CD4-positive, alpha-beta memory T cell (primary cell): Measurements from ENCODE around the gene RAP2B. TPM values are rescaled to one million over a fixed set of nuclear protein-coding genes. Genes with fewer than 3 reads are reported as not detected.
"Not testable (repeated sequence)": the region's sequence is repeated elsewhere in the genome, so short reads cannot be mapped to it uniquely, and the experiment has no call there.

Experiments used
- CTCF ChIA-PET: fragments of 350-600 bp; sonication (Branson Sonifier 250); formaldehyde crosslinking; loops from one replicate; lab custom pipeline; 2021; ENCODE audit warnings: inconsistent platforms; ENCODE audit not compliant: partially characterized antibody; lab: Charles Lee
- POLR2A ChIA-PET: fragments of 350-600 bp; sonication (Branson Sonifier 250); formaldehyde crosslinking; loops from one replicate; lab custom pipeline; 2021; ENCODE audit not compliant: partially characterized antibody; lab: Charles Lee
- DNase-seq, 5 donors: peaks; one replicate each; pipeline versions ENCODE4 v3.0.0 to v3.0.0-alpha.2; 2020 to 2022; ENCODE audit warnings: mixed read lengths in 1 of 5
- H3K27ac ChIP-seq: one replicate; pipeline ENCODE4 v1.7.0; 2013; ENCODE audit warnings: low read depth, low read length
- H3K27me3 ChIP-seq: 2 replicates; pipeline ENCODE4 v1.7.0; 2013; ENCODE audit warnings: mild to moderate bottlenecking, low read length, moderate library complexity; ENCODE audit not compliant: insufficient read depth
- H3K36me3 ChIP-seq: 2 replicates; pipeline ENCODE4 v1.7.0; 2013; ENCODE audit warnings: mild to moderate bottlenecking, low read length, moderate library complexity; ENCODE audit not compliant: insufficient read depth
- H3K4me1 ChIP-seq: 2 replicates; pipeline ENCODE4 v1.7.0; 2013; ENCODE audit warnings: mild to moderate bottlenecking, low read length, moderate library complexity; ENCODE audit not compliant: insufficient read depth
- H3K4me3 ChIP-seq, 2 donors: one replicate each; pipeline ENCODE4 v1.7.0; 2013; ENCODE audit warnings: low read length in 2 of 2, mild to moderate bottlenecking in 1 of 2
- H3K9me3 ChIP-seq, 2 donors: one replicate each; pipeline ENCODE4 v1.7.0; 2013; ENCODE audit warnings: low read length in 2 of 2, control low read depth in 1 of 2; ENCODE audit not compliant: control insufficient read depth in 1 of 2
- H3K27ac Mint-ChIP-seq, 7 donors: one replicate each; pipeline ENCODE4 v1.8.0; 2020 to 2021; ENCODE audit warnings: mixed read lengths in 7 of 7, mild to moderate bottlenecking in 6 of 7, inconsistent platforms in 3 of 7, moderate library complexity in 3 of 7
- H3K27me3 Mint-ChIP-seq, 2 donors: one replicate each; pipeline ENCODE4 v1.8.0; 2020 to 2021; ENCODE audit warnings: mixed read lengths in 2 of 2
- H3K36me3 Mint-ChIP-seq, 2 donors: one replicate each; pipeline ENCODE4 v1.8.0; 2020 to 2021; ENCODE audit warnings: mixed read lengths in 2 of 2, inconsistent platforms in 1 of 2, mild to moderate bottlenecking in 1 of 2
- H3K4me1 Mint-ChIP-seq, 4 donors: one replicate each; pipeline ENCODE4 v1.8.0; 2020 to 2021; ENCODE audit warnings: mixed read lengths in 4 of 4, mild to moderate bottlenecking in 1 of 4
- H3K4me3 Mint-ChIP-seq, 8 donors: one replicate each; pipeline ENCODE4 v1.8.0; 2020 to 2021; ENCODE audit warnings: mixed read lengths in 8 of 8, mild to moderate bottlenecking in 7 of 8, moderate library complexity in 6 of 8, inconsistent platforms in 3 of 8
- H3K9me3 Mint-ChIP-seq, 8 donors: one replicate each; pipeline ENCODE4 v1.8.0; 2020 to 2021; ENCODE audit warnings: mixed read lengths in 8 of 8, mild to moderate bottlenecking in 5 of 8, inconsistent platforms in 3 of 8, moderate library complexity in 1 of 8
- intact Hi-C: fragments of 100-400 bp; cut with micrococcal nuclease; formaldehyde crosslinking; loops from one replicate; pipeline ENCODE4 v1.15.1; 2023
- polyA plus RNA-seq, 2 donors: library from polyadenylated mRNA; unstranded; fragments of 300-500 nt; fragmentation: Illumina TruSeq; gene quantifications; one replicate each; pipeline ENCODE4 v1.2.3, GENCODE V29; 2021
- total RNA-seq, 2 experiments: library from RNA; stranded (reverse); gene quantifications; one replicate each; pipeline ENCODE4 v1.2.3, GENCODE V29; 2021

RAP2B gene
- total and polyA plus RNA-seq, 4 experiments from 2014 or later: 13.8 to 42.3 (median 30.3) TPM

DNA sequence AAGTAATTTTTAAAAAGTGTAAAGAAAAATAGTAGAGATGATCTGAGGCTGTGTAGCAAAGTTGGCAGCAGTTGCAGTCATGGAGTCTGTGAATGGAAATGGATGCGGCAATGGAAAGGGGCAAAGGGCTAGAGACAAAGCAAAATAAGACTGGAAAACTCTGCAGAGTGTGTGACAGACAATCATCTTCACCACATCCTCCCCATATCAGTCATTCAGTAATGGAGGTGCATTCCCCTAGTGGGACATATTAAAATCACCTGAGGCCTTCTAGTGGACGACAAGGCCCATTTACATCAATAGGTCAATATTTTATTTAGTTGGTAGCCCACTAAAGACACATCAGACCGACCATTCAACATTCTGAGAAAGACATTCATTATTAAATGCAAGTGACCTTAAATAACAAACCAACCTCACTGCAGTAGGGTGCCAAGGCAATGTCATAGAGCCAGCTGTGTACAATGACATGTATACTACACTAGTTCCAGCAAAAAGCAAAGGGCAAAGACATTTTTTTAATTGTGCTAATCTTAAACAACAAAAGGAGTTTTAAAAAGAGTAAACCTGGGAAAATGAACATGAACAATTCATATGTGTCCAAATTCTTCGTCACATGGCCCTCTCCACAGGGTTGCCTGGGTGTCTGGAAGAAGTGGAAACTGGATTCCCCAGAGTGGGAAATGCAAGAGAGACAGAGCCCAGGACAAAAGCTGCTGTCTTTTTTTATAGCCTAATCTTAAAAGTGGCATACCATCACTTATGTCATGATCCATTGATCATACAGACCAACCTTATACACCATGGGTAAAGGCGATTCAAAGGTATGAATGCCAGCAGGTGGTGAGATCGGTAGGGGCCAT, 15.6 kb upstream of the RAP2B start:
- POLR2A ChIA-PET: no interaction called here
- H3K4me1 Mint-ChIP-seq: peaks cover 0 to 10% (median 3%) of the 10 kb centered on the region in 4 donors
- no peak overlapping the region for H3K4me3 Mint-ChIP-seq
- no peaks in the 10 kb centered on the region for H3K36me3 ChIP-seq
- H3K4me3 ChIP-seq: no peak overlapping the region
- no peak overlapping the region for H3K27ac ChIP-seq
- no peaks in the 10 kb centered on the region for H3K27me3 ChIP-seq
- no peaks in the 10 kb centered on the region for H3K9me3 ChIP-seq
- H3K27me3 Mint-ChIP-seq: no peaks in the 10 kb centered on the region
- no peak for DNase-seq
- intact Hi-C loops: no loop called here
- CTCF ChIA-PET: no interaction called here
- H3K9me3 Mint-ChIP-seq: peaks cover 0 to 2% (median 0%) of the 10 kb centered on the region in 8 donors
- no peaks in the 10 kb centered on the region for H3K36me3 Mint-ChIP-seq
- H3K27ac Mint-ChIP-seq: peak overlapping the region in 1 of 7 donors; percentile 10
- H3K4me1 ChIP-seq: peaks cover 9% of the 10 kb centered on the region

- Histone ChIP-seq H3K27ac (no peak overlapping the region), H3K4me1 (no peaks in the 10 kb centered on the region), H3K4me3 (no peak overlapping the region), H3K9me3 (no peaks in the 10 kb centered on the region), H3K27me3 (no peaks in the 10 kb centered on the region), H3K36me3 (no peaks in the 10 kb centered on the region)
- ChIA-PET CTCF (no interaction called here), POLR2A (interaction anchor here (1.8 kb wide), 1 partner anchor 10 kb away, joined by 8 read pairs; no protein-coding TSS in a partner anchor)
- Mint-ChIP-seq H3K4me3 (no peak overlapping the region), H3K9me3 (peaks cover 0 to 2% (median 0%) of the 10 kb centered on the region in 8 donors), H3K4me1 (peaks cover 0 to 3% (median 0%) of the 10 kb centered on the region in 4 donors), H3K27ac (no peak overlapping the region), H3K36me3 (no peaks in the 10 kb centered on the region), H3K27me3 (no peaks in the 10 kb centered on the region)
- intact Hi-C loops: no loop called here
- no peak for DNase-seq
Measured at GRCh38 chr3:153150991-153151390, 11.0 kb upstream of the RAP2B start.

- H3K4me1 ChIP-seq, H3K27me3 Mint-ChIP-seq, H3K36me3 Mint-ChIP-seq, H3K4me3 Mint-ChIP-seq, H3K27me3 ChIP-seq, H3K4me3 ChIP-seq, CTCF ChIA-PET, H3K27ac ChIP-seq, H3K9me3 Mint-ChIP-seq, H3K27ac Mint-ChIP-seq, POLR2A ChIA-PET, H3K36me3 ChIP-seq, H3K9me3 ChIP-seq, DNase-seq, intact Hi-C loops: not testable (repeated sequence)
- H3K4me1 Mint-ChIP-seq: peaks cover 2 to 14% (median 9%) of the 10 kb centered on the region in 4 donors
Measured at GRCh38 chr3:153155786-153156185, 6.2 kb upstream of the RAP2B start.

- H3K4me3 Mint-ChIP-seq: no peak overlapping the region
- intact Hi-C loops: no loop called here
- CTCF ChIA-PET: interaction anchor here (12.2 kb wide), 1 partner anchor 133 kb away, joined by 191 read pairs; no protein-coding TSS in a partner anchor
Measured at GRCh38 chr3:153158189-153158588, 3.8 kb upstream of the RAP2B start.

DNA sequence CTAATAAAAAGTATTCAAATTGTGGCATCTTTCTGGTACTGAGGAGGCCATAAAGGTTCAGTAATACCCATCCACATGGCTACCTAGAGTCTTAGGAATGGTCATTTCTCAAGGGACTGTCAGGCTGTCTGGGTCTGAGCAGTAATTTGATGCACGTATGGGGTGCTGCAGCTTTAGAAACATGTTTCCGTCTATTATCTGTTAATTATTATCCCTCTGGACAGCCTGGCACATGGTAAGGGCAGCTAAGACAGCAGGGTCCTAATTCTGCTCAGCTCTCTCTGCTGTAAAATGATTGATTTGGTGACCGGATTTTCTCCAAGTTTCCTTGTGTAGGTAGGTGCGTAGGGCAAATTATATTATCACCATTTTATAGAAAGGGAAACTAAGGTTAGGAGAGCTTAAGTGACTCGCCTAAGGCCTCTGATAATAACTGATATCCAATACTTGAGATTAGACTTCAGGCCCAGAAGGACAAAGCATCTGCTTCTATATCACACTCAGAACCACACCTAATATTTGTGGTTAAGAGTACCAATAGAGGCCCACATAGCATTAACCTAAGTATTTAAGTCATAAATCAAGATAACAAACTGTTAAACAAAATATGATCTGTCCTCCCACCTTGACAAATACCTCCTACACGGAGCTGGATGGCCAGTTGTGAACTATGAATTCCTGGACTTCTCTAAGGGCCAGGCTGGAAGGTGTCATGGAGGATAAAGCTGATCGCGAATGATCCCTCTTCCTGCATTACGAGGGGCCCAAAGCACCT, 2.9 kb upstream of the RAP2B start:
- H3K4me1 Mint-ChIP-seq: peaks cover 4 to 36% (median 13%) of the 10 kb centered on the region in 4 donors
- no peak overlapping the region for H3K27ac ChIP-seq
- peak overlapping the region in 6 of 7 donors; percentile 10 to 98 (median 90) for H3K27ac Mint-ChIP-seq
- peaks cover 0 to 23% of the 10 kb centered on the region in 2 donors for H3K36me3 Mint-ChIP-seq
- DNase-seq: no peak
- H3K27me3 ChIP-seq: no peaks in the 10 kb centered on the region
- peaks cover 10% of the 10 kb centered on the region for H3K4me1 ChIP-seq
- ChIA-PET CTCF (interaction anchor here (1.2 to 12.2 kb wide), 5 partner anchors 17 to 132 kb away, joined by 3 to 191 read pairs (median 24); no protein-coding TSS in a partner anchor), POLR2A (interaction anchor here (1.9 to 8.5 kb wide), 5 partner anchors 12 to 465 kb away, joined by 9 to 206 read pairs (median 78); no protein-coding TSS in a partner anchor)
- intact Hi-C loops: no loop called here
- H3K4me3 Mint-ChIP-seq: peak overlapping the region; percentile 41 to 100 (median 98)
- H3K36me3 ChIP-seq: no peaks in the 10 kb centered on the region
- H3K27me3 Mint-ChIP-seq: no peaks in the 10 kb centered on the region
- H3K9me3 ChIP-seq: no peaks in the 10 kb centered on the region
- H3K4me3 ChIP-seq: no peak overlapping the region
- peaks cover 0 to 2% (median 0%) of the 10 kb centered on the region in 8 donors for H3K9me3 Mint-ChIP-seq

More at GRCh38 chr3:153158189-153158588, 3.8 kb upstream of the RAP2B start:
- H3K27ac ChIP-seq: no peak overlapping the region
- no peaks in the 10 kb centered on the region for H3K9me3 ChIP-seq
- Mint-ChIP-seq H3K27ac (peak overlapping the region in 2 of 7 donors; percentile 13 to 17), H3K9me3 (peaks cover 0 to 2% (median 0%) of the 10 kb centered on the region in 8 donors), H3K4me1 (peaks cover 2 to 26% (median 9%) of the 10 kb centered on the region in 4 donors), H3K36me3 (peaks cover 0 to 21% of the 10 kb centered on the region in 2 donors), H3K27me3 (no peaks in the 10 kb centered on the region)
- no peak overlapping the region for H3K4me3 ChIP-seq
- peaks cover 7% of the 10 kb centered on the region for H3K4me1 ChIP-seq
- no peaks in the 10 kb centered on the region for H3K36me3 ChIP-seq
- POLR2A ChIA-PET: no interaction called here
- DNase-seq: no peak
- H3K27me3 ChIP-seq: no peaks in the 10 kb centered on the region

DNA sequence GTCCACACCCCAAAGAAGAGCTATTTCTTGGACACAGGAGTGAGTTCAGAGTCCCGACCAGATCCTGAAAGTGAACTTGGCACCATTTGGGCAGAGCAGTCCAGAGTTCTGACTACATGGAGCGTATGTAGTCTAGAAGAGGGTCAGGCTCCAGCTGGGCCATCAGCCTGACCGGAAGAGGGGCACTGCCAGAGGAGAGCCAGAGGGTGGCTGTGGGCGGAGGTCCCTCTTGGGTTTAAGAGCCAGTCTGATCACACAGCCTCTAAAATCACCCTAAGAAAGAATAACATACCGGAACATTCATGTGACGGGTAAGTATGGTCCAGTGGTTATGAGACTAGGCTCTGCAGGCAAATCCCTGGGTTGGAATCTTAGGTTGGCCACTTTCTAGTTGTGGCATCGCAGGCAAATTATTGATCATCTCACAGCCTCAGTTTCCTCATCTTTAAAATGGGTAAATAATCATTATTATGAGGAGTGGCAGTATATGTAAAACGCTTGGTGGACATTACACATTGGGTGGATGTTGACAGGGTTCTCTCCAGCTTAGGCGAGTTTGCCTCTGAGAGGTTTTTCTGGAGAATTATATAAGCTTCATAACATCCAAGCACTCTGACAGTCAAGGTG, 2.1 kb upstream of the RAP2B start:
- Mint-ChIP-seq H3K27ac (peak overlapping the region; percentile 96 to 98 (median 98)), H3K9me3 (peaks cover 0 to 2% (median 0%) of the 10 kb centered on the region in 8 donors), H3K4me1 (peaks cover 7 to 43% (median 20%) of the 10 kb centered on the region in 4 donors), H3K27me3 (no peaks in the 10 kb centered on the region), H3K36me3 (peaks cover 0 to 23% of the 10 kb centered on the region in 2 donors), H3K4me3 (peak overlapping the region; percentile 97 to 100 (median 99))
- ChIA-PET CTCF (interaction anchor here (1.2 to 12.2 kb wide), 9 partner anchors 18 to 609 kb away, joined by 3 to 191 read pairs (median 4); no protein-coding TSS in a partner anchor), POLR2A (interaction anchor here (0.6 to 8.5 kb wide), 14 partner anchors 10 to 1165 kb away, joined by 3 to 206 read pairs (median 11); partner anchors contain the start of gene DHX36)
- Histone ChIP-seq H3K27me3 (no peaks in the 10 kb centered on the region), H3K4me3 (peak overlapping the region; percentile 75 to 93), H3K4me1 (peaks cover 18% of the 10 kb centered on the region), H3K36me3 (no peaks in the 10 kb centered on the region), H3K9me3 (no peaks in the 10 kb centered on the region), H3K27ac (peak overlapping the region; percentile 76)
- no peak for DNase-seq
- intact Hi-C loops: loop anchor here (2.0 to 10.0 kb wide), 5 partner anchors 19 to 1955 kb away; partner anchors contain the start of genes DHX36 and GPR171
